ENCODE data around the gene HDGF.
A peak's percentile ranks its signal among the peaks of the same experiment; 100 is the strongest.
"Not testable (repeated sequence)": the region's sequence is repeated elsewhere in the genome, so short reads cannot be mapped to it uniquely, and the experiment has no call there.

HDGF gene

GRCh38 chr1:156766298-156767100 is 15.0 kb upstream of the HDGF start:
- DNase-seq, result no peak

- no peak for DNase-seq
Observed at GRCh38 chr1:156765666-156766065, 14.2 kb upstream of the HDGF start.

GRCh38 chr1:156765136-156765535 is 13.7 kb upstream of the HDGF start:
- DNase-seq, result not testable (repeated sequence)

GRCh38 chr1:156760796-156761104 is 9.3 kb upstream of the HDGF start:
- no peak for DNase-seq

- DNase-seq, result no peak
Observed at GRCh38 chr1:156760092-156760795, 8.8 kb upstream of the HDGF start.

GRCh38 chr1:156757572-156758253 is 6.2 kb upstream of the HDGF start:
- not testable (repeated sequence) for DNase-seq

- DNase-seq, result no peak
Observed at GRCh38 chr1:156756355-156756754, 4.9 kb upstream of the HDGF start.

GRCh38 chr1:156755527-156755950 is 4.1 kb upstream of the HDGF start:
- no peak for DNase-seq

GRCh38 chr1:156754219-156754618 is 2.7 kb upstream of the HDGF start:
- no peak for DNase-seq

GRCh38 chr1:156752843-156753482 is 1.5 kb upstream of the HDGF start:
- DNase-seq, result no peak

GRCh38 chr1:156751757-156752481 is 444 bp upstream of the HDGF start:
- peak; percentile 98 for DNase-seq

GRCh38 chr1:156750711-156751450 is 594 bp downstream of the HDGF start:
- DNase-seq, result peak; percentile 83

GRCh38 chr1:156750191-156750672 is 1.2 kb downstream of the HDGF start:
- peak; percentile 81 for DNase-seq

GRCh38 chr1:156749419-156750118 is 1.9 kb downstream of the HDGF start:
- DNase-seq, result no peak

GRCh38 chr1:156748670-156749418 is 2.6 kb downstream of the HDGF start:
- DNase-seq, result no peak

GRCh38 chr1:156747742-156748669 is 3.5 kb downstream of the HDGF start:
- DNase-seq, result no peak

GRCh38 chr1:156746728-156747631 is 4.5 kb downstream of the HDGF start:
- peak; percentile 78 for DNase-seq

- DNase-seq, result no peak
Observed at GRCh38 chr1:156746406-156746727, 5.1 kb downstream of the HDGF start.

All from activated CD8-positive, alpha-beta memory T cell treated with anti-CD3 and anti-CD28 coated beads for 24 hours (primary cell).